Muscle of leg (tissue), 11 donors: Measurements from ENCODE around the gene SLC6A19. TPM values are rescaled to one million over a fixed set of nuclear protein-coding genes. Genes with fewer than 3 reads are reported as not detected.
"Not testable (repeated sequence)": the region's sequence is repeated elsewhere in the genome, so short reads cannot be mapped to it uniquely, and the experiment has no call there.

Experiments
- DNase-seq: peaks from one replicate; pipeline ENCODE4 v3.0.0; 2013
- H3K27ac ChIP-seq: one replicate; pipeline ENCODE4 v1.5.1; 2013; ENCODE audit warnings: mild to moderate bottlenecking, low read length, control low read depth
- H3K27me3 ChIP-seq: one replicate; pipeline ENCODE4 v1.6.1; 2013; ENCODE audit warnings: low read length; ENCODE audit not compliant: control insufficient read depth, insufficient read depth
- H3K36me3 ChIP-seq: one replicate; pipeline ENCODE4 v1.6.1; 2013; ENCODE audit warnings: low read length; ENCODE audit not compliant: control insufficient read depth, insufficient read depth
- H3K4me1 ChIP-seq: one replicate; pipeline ENCODE4 v1.6.1; 2013; ENCODE audit warnings: low read length; ENCODE audit not compliant: control insufficient read depth, insufficient read depth
- H3K4me3 ChIP-seq: one replicate; pipeline ENCODE4 v1.5.1; 2013; ENCODE audit warnings: low read length, control low read depth
- H3K9me3 ChIP-seq: replicated peaks from 2 replicates; pipeline ENCODE4 v1.6.1; 2013; ENCODE audit warnings: low read depth, low read length; ENCODE audit not compliant: control insufficient read depth
- WGBS: methylation state at CpG from one replicate; pipeline ENCODE4 v1.1.5; 2013; ENCODE audit warnings: missing lambda C conversion rate; ENCODE audit not compliant: insufficient coverage; 5-methylcytosine and 5-hydroxymethylcytosine counted together
- polyA plus RNA-seq, 8 donors: library from polyadenylated mRNA; unstranded; fragments of 120-200 nt; gene quantifications; one replicate each; pipeline versions ENCODE4 v1.2.1 to v1.2.3, GENCODE V29; 2013; ENCODE audit warnings: inconsistent platforms in 1 of 8, low replicate concordance in 1 of 8; ENCODE audit not compliant: insufficient read length in 8 of 8, insufficient read depth in 1 of 8
- total RNA-seq: library from RNA; stranded (reverse); fragments of 120-200 nt; gene quantifications from one replicate; pipeline ENCODE4 v1.2.4, GENCODE V29; 2013

Gene SLC6A19
- total and polyA plus RNA-seq, 9 donors, result 0.03 to 9.9 (median 0.11) TPM; not detected in 4

- no peak for DNase-seq
- 23% methylated on average over 15 of the region's 15 CpGs for WGBS
- Histone ChIP-seq H3K36me3 (no peaks in the 10 kb centered on the region), H3K4me1 (peaks cover 15% of the 10 kb centered on the region), H3K27me3 (peaks cover 59% of the 10 kb centered on the region), H3K4me3 (no peak overlapping the region), H3K9me3 (no peaks in the 10 kb centered on the region), H3K27ac (no peak overlapping the region)
Observed at GRCh38 chr5:1228120-1228519, 26.7 kb downstream of the SLC6A19 start.

DNA sequence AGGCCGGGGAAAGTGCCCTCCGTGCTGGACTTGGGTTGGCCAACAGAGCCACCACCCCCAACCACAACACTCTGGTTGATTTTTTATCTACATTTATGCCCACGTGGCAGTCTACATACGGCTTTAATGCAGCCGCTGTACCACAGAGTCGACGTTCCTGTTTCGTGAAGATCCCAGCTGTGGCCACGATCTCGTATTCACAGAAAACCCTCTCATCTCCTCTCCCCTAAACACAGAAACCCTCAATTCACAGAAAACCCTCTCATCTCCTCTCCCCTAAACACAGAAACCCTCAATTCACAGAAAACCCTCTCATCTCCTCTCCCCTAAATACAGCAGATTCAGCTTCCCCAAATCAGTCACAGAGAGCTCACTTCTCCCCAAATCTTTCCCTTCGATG, 27.6 kb downstream of the SLC6A19 start:
- DNase-seq, H3K36me3 ChIP-seq, H3K9me3 ChIP-seq, H3K4me3 ChIP-seq, H3K27ac ChIP-seq: not testable (repeated sequence)
- Histone ChIP-seq H3K4me1 (peaks cover 15% of the 10 kb centered on the region), H3K27me3 (peaks cover 52% of the 10 kb centered on the region)
- WGBS, result 80% methylated on average over 11 of the region's 11 CpGs

- Histone ChIP-seq H3K27me3 (peaks cover 47% of the 10 kb centered on the region), H3K4me3 (no peak overlapping the region)
Observed at GRCh38 chr5:1229822-1230221, 28.4 kb downstream of the SLC6A19 start.

DNA sequence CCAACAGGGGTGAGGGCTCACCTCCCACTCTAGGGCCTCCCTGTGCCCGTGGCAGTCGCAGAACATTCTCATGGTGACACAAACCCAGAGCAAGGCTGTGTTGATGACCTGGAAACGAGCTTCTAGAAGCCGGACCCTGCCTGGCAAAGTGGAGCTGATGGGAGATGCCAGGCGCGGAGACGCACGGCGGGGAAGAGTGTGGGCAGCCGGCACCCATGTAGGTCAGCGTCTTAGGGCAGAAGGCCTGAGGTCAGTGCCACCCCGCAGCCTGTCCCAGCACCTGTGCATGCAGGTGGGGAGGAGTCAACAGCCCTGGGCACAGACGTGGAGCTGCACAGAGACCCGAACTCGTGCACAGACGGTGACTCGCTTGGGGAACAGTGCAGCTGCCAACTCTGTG, 29.2 kb downstream of the SLC6A19 start:
- Histone ChIP-seq H3K36me3 (no peaks in the 10 kb centered on the region), H3K27me3 (peaks cover 49% of the 10 kb centered on the region)
- no peak for DNase-seq

More at GRCh38 chr5:1229822-1230221, 28.4 kb downstream of the SLC6A19 start:
- Histone ChIP-seq H3K4me1 (peaks cover 15% of the 10 kb centered on the region), H3K9me3 (peaks cover under 1% of the 10 kb centered on the region), H3K36me3 (no peaks in the 10 kb centered on the region), H3K27ac (no peak overlapping the region)
- DNase-seq, result no peak
- 34% methylated on average over 7 of the region's 7 CpGs for WGBS

DNA sequence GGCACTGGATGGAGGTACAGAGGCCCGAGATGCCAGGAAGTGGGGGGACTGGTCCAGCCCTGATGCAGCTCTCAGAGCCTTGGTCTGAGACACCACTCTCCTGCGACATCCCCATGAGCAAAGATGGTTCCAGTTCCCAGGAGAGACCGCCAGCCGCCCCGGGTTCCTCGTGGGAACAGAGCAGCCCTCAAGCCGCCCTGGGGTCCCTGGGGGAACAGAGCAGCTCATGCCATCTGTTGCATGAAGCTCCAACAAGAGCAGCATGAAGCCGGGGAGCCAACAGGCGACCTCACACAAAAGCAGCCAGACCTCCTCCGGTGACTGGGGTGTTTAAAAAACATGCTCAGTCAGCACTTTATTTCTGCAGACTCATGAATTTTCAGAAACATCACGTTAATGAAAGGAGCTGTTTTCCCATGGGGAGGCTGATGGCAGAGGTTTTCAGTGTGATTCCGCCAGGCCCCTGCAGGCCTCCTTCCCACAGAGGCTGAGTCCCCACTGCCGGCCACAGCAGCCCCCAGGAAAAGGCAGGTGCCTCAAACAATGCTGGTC, 30.0 kb downstream of the SLC6A19 start:
- Histone ChIP-seq H3K27ac (no peak overlapping the region), H3K4me1 (peaks cover 15% of the 10 kb centered on the region), H3K36me3 (no peaks in the 10 kb centered on the region), H3K9me3 (peaks cover 9% of the 10 kb centered on the region), H3K4me3 (no peak overlapping the region), H3K27me3 (peaks cover 41% of the 10 kb centered on the region)
- no peak for DNase-seq
- WGBS, result 64% methylated on average over 11 of the region's 13 CpGs

More for the DNA sequence above, 29.2 kb downstream of the SLC6A19 start:
- no peak overlapping the region for H3K27ac ChIP-seq
- WGBS, result 87% methylated on average over 16 of the region's 17 CpGs
- H3K4me1 ChIP-seq, result peaks cover 15% of the 10 kb centered on the region
- peaks cover 5% of the 10 kb centered on the region for H3K9me3 ChIP-seq
- no peak overlapping the region for H3K4me3 ChIP-seq

GRCh38 chr5:1232780-1233179, 31.4 kb downstream of the SLC6A19 start:
- Histone ChIP-seq H3K4me3 (no peak overlapping the region), H3K9me3 (peaks cover 9% of the 10 kb centered on the region), H3K27ac (no peak overlapping the region), H3K27me3 (peaks cover 41% of the 10 kb centered on the region), H3K36me3 (no peaks in the 10 kb centered on the region), H3K4me1 (peaks cover 10% of the 10 kb centered on the region)
- DNase-seq, result no peak
- WGBS, result 87% methylated on average over 25 of the region's 25 CpGs

DNA sequence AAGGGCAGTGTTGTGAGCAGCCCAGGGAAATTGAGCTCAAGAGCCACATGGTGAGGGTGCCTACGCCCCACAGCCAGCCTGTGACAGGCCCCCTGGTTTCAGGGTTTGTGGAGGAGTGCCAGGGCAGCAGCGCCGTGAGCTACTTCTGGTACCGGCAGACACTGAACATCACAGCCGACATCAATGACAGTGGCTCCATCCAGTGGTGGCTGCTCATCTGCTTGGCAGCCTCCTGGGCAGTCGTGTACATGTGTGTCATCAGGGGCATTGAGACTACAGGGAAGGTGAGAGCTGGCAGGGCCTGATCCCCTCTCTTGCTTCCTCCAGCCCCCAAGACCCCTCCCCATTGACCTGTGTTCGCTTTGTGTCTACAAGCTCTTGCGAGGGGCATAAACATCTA, 34.0 kb downstream of the SLC6A19 start:
- Histone ChIP-seq H3K9me3 (peaks cover 9% of the 10 kb centered on the region), H3K27me3 (peaks cover 27% of the 10 kb centered on the region), H3K27ac (no peak overlapping the region), H3K36me3 (no peaks in the 10 kb centered on the region), H3K4me3 (no peak overlapping the region), H3K4me1 (no peaks in the 10 kb centered on the region)
- no peak for DNase-seq
- 75% methylated on average over 7 of the region's 8 CpGs for WGBS

GRCh38 chr5:1235838-1236237, 34.4 kb downstream of the SLC6A19 start:
- WGBS, result no CpG with 5 or more reads among the region's 1 CpG
- H3K36me3 ChIP-seq, result no peaks in the 10 kb centered on the region

DNA sequence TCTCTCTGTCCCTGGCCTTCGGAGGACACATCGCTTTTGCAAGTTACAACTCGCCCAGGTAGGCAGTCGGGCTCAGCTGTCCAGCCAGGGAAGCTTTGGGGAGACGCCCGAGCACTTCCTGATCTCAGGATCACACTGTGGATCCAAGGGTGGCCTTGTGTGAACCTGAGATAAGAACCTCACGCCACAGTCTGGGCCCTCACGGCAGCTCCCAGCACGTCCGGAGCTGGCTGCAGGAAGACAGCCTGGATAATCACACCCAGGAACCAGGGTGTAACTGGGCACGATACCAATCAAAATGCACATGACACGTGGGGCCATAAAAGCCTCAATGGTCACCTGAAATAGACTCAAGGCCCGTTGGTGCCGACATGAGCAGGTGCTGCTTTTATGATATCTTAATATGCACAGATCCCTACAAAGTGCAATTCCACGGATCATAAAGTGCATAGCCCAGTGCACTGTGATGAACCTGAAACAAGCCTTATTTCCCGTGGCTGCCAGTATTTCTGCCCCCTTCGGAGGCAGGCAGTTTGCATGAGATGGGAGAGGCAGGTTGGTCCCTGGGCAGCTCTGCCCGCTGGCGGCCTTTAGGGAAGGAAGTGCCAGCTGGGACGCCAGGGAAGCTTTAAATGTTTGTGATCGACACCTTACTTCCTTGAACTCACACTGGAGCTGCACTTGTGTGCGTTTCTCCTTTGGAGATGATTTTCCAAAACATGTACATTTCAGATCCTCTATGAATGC, 38.3 kb downstream of the SLC6A19 start:
- Histone ChIP-seq H3K4me3 (no peak overlapping the region), H3K27me3 (peaks cover 27% of the 10 kb centered on the region), H3K9me3 (peaks cover 9% of the 10 kb centered on the region), H3K4me1 (no peaks in the 10 kb centered on the region), H3K36me3 (no peaks in the 10 kb centered on the region), H3K27ac (no peak overlapping the region)
- DNase-seq, result no peak
- 71% methylated on average over 21 of the region's 22 CpGs for WGBS

More at GRCh38 chr5:1235838-1236237, 34.4 kb downstream of the SLC6A19 start:
- Histone ChIP-seq H3K27ac (no peak overlapping the region), H3K9me3 (peaks cover 9% of the 10 kb centered on the region), H3K4me1 (no peaks in the 10 kb centered on the region), H3K4me3 (no peak overlapping the region), H3K27me3 (peaks cover 29% of the 10 kb centered on the region)
- DNase-seq, result no peak

GRCh38 chr5:1240496-1241260, 39.3 kb downstream of the SLC6A19 start:
- H3K4me1 ChIP-seq, result no peaks in the 10 kb centered on the region
- no peak overlapping the region for H3K4me3 ChIP-seq
- no peak for DNase-seq
- H3K36me3 ChIP-seq, result no peaks in the 10 kb centered on the region
- H3K27ac ChIP-seq, result no peak overlapping the region
- 83% methylated on average over 27 of the region's 29 CpGs for WGBS
- peaks cover 35% of the 10 kb centered on the region for H3K27me3 ChIP-seq
- peaks cover 4% of the 10 kb centered on the region for H3K9me3 ChIP-seq
